Calu3 (cell line): ENCODE measurements around the gene TP53I11. TPM values are rescaled to one million over a fixed set of nuclear protein-coding genes. Genes with fewer than 3 reads are reported as not detected.

Source experiments
- BruUV-seq: library from RNA; stranded (reverse); fragments of 400-500 nt; replicated peaks from 2 replicates; lab custom pipeline; 2021; lab: Mats Ljungman, UMichigan
- CTCF ChIA-PET: fragments of 300-600 bp; sonication (Branson Sonifier 250); formaldehyde crosslinking; loops from one replicate; lab custom pipeline; 2022; ENCODE audit warnings: antibody characterized with exemption; lab: Charles Lee
- DNase-seq: peaks from one replicate; pipeline ENCODE4 v3.0.0; 2022
- H3K27ac Mint-ChIP-seq: one replicate; pipeline ENCODE4 v1.8.0; 2022; ENCODE audit warnings: mixed read lengths; ENCODE audit not compliant: unreplicated experiment
- H3K27me3 Mint-ChIP-seq: one replicate; pipeline ENCODE4 v1.8.0; 2022; ENCODE audit warnings: mixed read lengths; ENCODE audit not compliant: unreplicated experiment
- H3K36me3 Mint-ChIP-seq: one replicate; pipeline ENCODE4 v1.8.0; 2022; ENCODE audit warnings: mild to moderate bottlenecking, moderate library complexity, mixed read lengths; ENCODE audit not compliant: insufficient read depth, unreplicated experiment
- H3K4me1 Mint-ChIP-seq: one replicate; pipeline ENCODE4 v1.8.0; 2022; ENCODE audit warnings: mild to moderate bottlenecking, low read depth, mixed read lengths; ENCODE audit not compliant: unreplicated experiment
- H3K4me3 Mint-ChIP-seq: one replicate; pipeline ENCODE4 v1.8.0; 2022; ENCODE audit warnings: mild to moderate bottlenecking, low read depth, moderate library complexity, mixed read lengths; ENCODE audit not compliant: unreplicated experiment
- H3K9me3 Mint-ChIP-seq: one replicate; pipeline ENCODE4 v1.8.0; 2022; ENCODE audit warnings: low read depth, mixed read lengths; ENCODE audit not compliant: unreplicated experiment
- intact Hi-C: fragments of 100-400 bp; cut with micrococcal nuclease; formaldehyde crosslinking; loops from one replicate; pipeline ENCODE4 v1.10.0; 2022; ENCODE audit not compliant: unreplicated experiment
- total RNA-seq: library from RNA; stranded (reverse); gene quantifications from 2 replicates; pipeline ENCODE4 v1.2.3, GENCODE V29; 2022
- TF ChIP-seq, protein P1 (sequence below): fragments of 200-600 bp; IDR thresholded peaks from one replicate; pipeline ENCODE4 v1.8.0; 2022; ENCODE audit warnings: antibody characterized with exemption; ENCODE audit not compliant: unreplicated experiment

Gene TP53I11
- total RNA-seq, 1 experiment from 2014 or later = 27.8 TPM

DNA sequence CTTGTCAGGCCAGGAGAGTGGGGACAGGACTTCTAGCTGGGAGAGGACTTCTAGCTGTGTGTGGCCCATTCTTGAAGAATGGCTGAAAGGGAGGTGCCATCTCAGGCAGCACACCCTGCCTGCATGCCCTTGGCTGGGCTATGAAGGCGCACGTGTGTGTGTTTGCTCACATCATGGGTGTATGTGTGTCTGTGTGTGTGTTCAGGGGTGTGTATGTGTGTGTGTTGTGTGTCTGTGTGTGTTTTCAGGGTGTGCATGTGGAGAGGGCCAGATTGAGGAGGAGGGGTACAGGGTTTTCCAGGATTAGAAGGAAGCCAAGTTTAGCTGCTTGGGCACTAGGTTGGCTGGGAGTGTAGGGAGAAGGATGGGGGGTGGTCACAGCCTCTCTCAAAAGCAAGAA is 16.6 kb downstream of the TP53I11 start:
- Mint-ChIP-seq H3K4me3 (no peak overlapping the region), H3K4me1 (no peaks in the 10 kb centered on the region), H3K27ac (no peak overlapping the region), H3K27me3 (peaks cover 55% of the 10 kb centered on the region), H3K36me3 (peaks cover 11% of the 10 kb centered on the region), H3K9me3 (no peaks in the 10 kb centered on the region)
- CTCF ChIA-PET = no interaction called here
- intact Hi-C loops = loop anchor here (10.0 kb wide), 1 partner anchor 401 kb away; no protein-coding TSS in a partner anchor
- DNase-seq = no peak
- TF ChIP-seq, protein P1, sequence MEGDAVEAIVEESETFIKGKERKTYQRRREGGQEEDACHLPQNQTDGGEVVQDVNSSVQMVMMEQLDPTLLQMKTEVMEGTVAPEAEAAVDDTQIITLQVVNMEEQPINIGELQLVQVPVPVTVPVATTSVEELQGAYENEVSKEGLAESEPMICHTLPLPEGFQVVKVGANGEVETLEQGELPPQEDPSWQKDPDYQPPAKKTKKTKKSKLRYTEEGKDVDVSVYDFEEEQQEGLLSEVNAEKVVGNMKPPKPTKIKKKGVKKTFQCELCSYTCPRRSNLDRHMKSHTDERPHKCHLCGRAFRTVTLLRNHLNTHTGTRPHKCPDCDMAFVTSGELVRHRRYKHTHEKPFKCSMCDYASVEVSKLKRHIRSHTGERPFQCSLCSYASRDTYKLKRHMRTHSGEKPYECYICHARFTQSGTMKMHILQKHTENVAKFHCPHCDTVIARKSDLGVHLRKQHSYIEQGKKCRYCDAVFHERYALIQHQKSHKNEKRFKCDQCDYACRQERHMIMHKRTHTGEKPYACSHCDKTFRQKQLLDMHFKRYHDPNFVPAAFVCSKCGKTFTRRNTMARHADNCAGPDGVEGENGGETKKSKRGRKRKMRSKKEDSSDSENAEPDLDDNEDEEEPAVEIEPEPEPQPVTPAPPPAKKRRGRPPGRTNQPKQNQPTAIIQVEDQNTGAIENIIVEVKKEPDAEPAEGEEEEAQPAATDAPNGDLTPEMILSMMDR = no peak
- BruUV-seq = TSS peak; percentile 90

DNA sequence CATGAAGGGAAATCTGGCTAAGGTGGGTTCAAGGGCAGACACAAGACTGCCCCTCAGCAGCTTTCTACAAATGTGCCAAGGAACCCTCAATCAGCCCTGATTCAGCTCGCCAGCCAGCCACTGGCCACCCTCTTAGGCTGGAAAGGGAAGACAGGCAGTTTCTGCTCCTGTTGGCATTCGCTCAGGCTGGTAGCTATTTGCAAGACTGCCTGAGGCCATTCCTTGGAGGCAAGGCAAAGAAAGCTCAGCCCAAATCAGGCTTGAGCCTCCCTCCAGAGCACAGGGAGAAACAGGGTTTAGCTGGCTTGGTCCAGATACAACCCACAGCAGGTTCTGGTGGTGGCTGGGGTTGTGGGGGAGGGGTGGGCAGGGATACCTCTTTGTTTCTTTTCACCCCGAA is 19.2 kb downstream of the TP53I11 start:
- intact Hi-C loops = loop anchor here (10.0 kb wide), 1 partner anchor 403 kb away; no protein-coding TSS in a partner anchor
- no peak for DNase-seq
- TF ChIP-seq, protein P1 = no peak
- Mint-ChIP-seq H3K4me3 (no peak overlapping the region), H3K4me1 (no peaks in the 10 kb centered on the region), H3K27ac (no peak overlapping the region), H3K9me3 (no peaks in the 10 kb centered on the region), H3K27me3 (peaks cover 62% of the 10 kb centered on the region), H3K36me3 (peaks cover 7% of the 10 kb centered on the region)
- no TSS peak for BruUV-seq
- CTCF ChIA-PET = interaction anchor here (0.7 to 7.7 kb wide), 4 partner anchors 67 to 1342 kb away, joined by 3 to 116 read pairs (median 4); no protein-coding TSS in a partner anchor

DNA sequence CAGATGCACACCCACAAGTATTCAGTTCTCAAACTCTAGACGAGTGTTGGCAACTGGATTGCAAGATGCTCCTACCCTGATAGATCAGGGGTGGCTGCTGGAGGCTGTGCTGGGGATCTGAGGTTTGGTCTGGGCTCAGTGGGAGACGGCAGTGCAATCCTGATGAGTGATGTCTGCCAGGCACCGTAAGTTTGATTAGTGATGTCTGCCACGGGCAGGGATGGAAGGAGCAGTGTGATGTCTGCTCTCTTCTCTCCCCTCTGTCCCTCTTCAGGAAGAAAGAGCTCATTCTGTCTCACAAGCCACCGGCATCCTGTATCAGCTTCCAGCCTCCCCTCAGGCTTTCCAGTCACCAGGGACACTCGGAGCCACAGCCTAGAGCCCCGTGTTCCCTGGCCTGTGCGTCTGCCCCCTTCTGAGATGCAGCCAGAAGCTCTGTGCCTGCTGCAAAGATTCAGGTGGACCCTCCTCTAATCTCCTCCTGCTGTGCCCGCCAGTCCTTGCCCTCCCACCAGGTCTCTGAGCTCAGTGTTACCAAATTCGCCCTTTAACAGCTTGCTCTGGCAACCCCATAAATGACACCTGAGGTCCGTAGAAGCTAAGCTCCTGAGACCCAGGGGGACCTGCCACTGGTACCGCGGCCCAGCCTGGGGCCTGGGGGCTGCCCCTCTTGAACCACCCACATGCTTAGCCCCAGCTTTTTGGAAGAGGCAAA is 19.9 kb downstream of the TP53I11 start:
- Mint-ChIP-seq H3K4me3 (no peak overlapping the region), H3K4me1 (no peaks in the 10 kb centered on the region), H3K27me3 (peaks cover 69% of the 10 kb centered on the region), H3K36me3 (peaks cover 6% of the 10 kb centered on the region), H3K9me3 (no peaks in the 10 kb centered on the region), H3K27ac (no peak overlapping the region)
- BruUV-seq = no TSS peak
- TF ChIP-seq, protein P1 = no peak
- CTCF ChIA-PET = interaction anchor here (0.7 to 7.7 kb wide), 4 partner anchors 68 to 1343 kb away, joined by 3 to 116 read pairs (median 4); no protein-coding TSS in a partner anchor
- no peak for DNase-seq
- intact Hi-C loops = loop anchor here (10.0 kb wide), 1 partner anchor 404 kb away; no protein-coding TSS in a partner anchor

DNA sequence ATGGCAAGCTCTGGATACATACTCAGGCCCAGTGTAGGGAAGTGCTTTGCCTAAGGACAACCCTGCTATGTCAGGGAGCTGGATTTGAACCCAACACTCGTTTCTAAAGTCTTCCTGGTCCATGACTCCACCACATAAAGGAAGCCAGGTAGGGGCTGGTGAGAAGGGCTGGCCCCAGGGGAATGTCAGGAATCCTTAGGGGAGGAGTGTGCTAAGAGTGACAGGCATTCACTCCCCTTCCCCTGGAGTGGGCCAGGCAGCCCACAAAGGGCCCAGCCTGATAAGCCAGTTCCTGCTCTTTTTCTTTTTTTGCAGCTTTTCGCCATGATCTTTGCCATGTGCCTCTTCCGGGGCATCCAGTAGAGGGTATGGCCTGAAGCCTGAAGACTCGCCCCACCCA is 21.9 kb downstream of the TP53I11 start:
- no TSS peak for BruUV-seq

More for the DNA sequence above, 21.9 kb downstream of the TP53I11 start:
- intact Hi-C loops = no loop called here
- Mint-ChIP-seq H3K27me3 (peaks cover 65% of the 10 kb centered on the region), H3K27ac (no peak overlapping the region), H3K4me3 (no peak overlapping the region), H3K9me3 (no peaks in the 10 kb centered on the region), H3K36me3 (peaks cover 6% of the 10 kb centered on the region), H3K4me1 (no peaks in the 10 kb centered on the region)
- TF ChIP-seq, protein P1 = no peak
- CTCF ChIA-PET = interaction anchor here (1.2 to 7.7 kb wide), 3 partner anchors 7 to 182 kb away, joined by 3 to 116 read pairs (median 39); no protein-coding TSS in a partner anchor
- DNase-seq = no peak
